Mesothelial cell of epicardium (in vitro differentiated cells): Measurements from ENCODE around the gene SLC35D3. TPM values are rescaled to one million over a fixed set of nuclear protein-coding genes. Genes with fewer than 3 reads are reported as not detected.

Experiments used
- DNase-seq, 2 experiments: peaks; one replicate each; pipeline ENCODE4 v3.0.0; 2021; ENCODE audit warnings: low spot score in 2 of 2; ENCODE audit not compliant: unreplicated experiment in 2 of 2
- H3K27ac Mint-ChIP-seq: 2 replicates; pipeline ENCODE4 v1.8.0; 2021; ENCODE audit warnings: mixed read lengths
- H3K27me3 Mint-ChIP-seq: 2 replicates; pipeline ENCODE4 v1.8.0; 2021; ENCODE audit warnings: low read depth, mixed read lengths
- H3K36me3 Mint-ChIP-seq: 2 replicates; pipeline ENCODE4 v1.8.0; 2021; ENCODE audit warnings: mixed read lengths
- H3K4me1 Mint-ChIP-seq: 2 replicates; pipeline ENCODE4 v1.8.0; 2021; ENCODE audit warnings: mixed read lengths
- H3K4me3 Mint-ChIP-seq: 2 replicates; pipeline ENCODE4 v1.8.0; 2021; ENCODE audit warnings: mild to moderate bottlenecking, moderate library complexity, mixed read lengths
- H3K9me3 Mint-ChIP-seq: 2 replicates; pipeline ENCODE4 v1.8.0; 2021; ENCODE audit warnings: mixed read lengths
- CTCF ChIP-seq: fragments of 200-600 bp; sonication (generic); IDR thresholded peaks from one replicate; pipeline ENCODE4 v1.5.0; 2021; ENCODE audit warnings: antibody characterized with exemption; ENCODE audit not compliant: unreplicated experiment
- total RNA-seq: library from RNA; stranded (reverse); gene quantifications from 3 replicates; pipeline ENCODE4 v1.2.1, GENCODE V29; 2021

Gene SLC35D3
- total RNA-seq, 1 donor from 2014 or later: not detected

GRCh38 chr6:136889271-136890193 lies 32.6 kb upstream of the SLC35D3 start:
- TF ChIP-seq CTCF: no peak
- no peak for DNase-seq
- Mint-ChIP-seq H3K27me3 (no peaks in the 10 kb centered on the region), H3K4me3 (no peak overlapping the region), H3K27ac (peak overlapping the region; percentile 44), H3K4me1 (peaks cover 38% of the 10 kb centered on the region), H3K9me3 (no peaks in the 10 kb centered on the region), H3K36me3 (peaks cover 3% of the 10 kb centered on the region)

GRCh38 chr6:136890194-136890839 lies 31.8 kb upstream of the SLC35D3 start:
- peak overlapping the region; percentile 44 for H3K27ac Mint-ChIP-seq
- peaks cover 3% of the 10 kb centered on the region for H3K36me3 Mint-ChIP-seq
- TF ChIP-seq CTCF: no peak
- peaks cover 38% of the 10 kb centered on the region for H3K4me1 Mint-ChIP-seq
- H3K4me3 Mint-ChIP-seq: peak overlapping the region; percentile 2
- H3K9me3 Mint-ChIP-seq: no peaks in the 10 kb centered on the region
- no peaks in the 10 kb centered on the region for H3K27me3 Mint-ChIP-seq
- DNase-seq: no peak

- Mint-ChIP-seq H3K9me3 (no peaks in the 10 kb centered on the region), H3K4me1 (peaks cover 45% of the 10 kb centered on the region), H3K27me3 (no peaks in the 10 kb centered on the region), H3K4me3 (no peak overlapping the region), H3K27ac (no peak overlapping the region), H3K36me3 (peaks cover 3% of the 10 kb centered on the region)
- DNase-seq: no peak
- TF ChIP-seq CTCF: no peak
Observed at GRCh38 chr6:136890986-136891385, 31.1 kb upstream of the SLC35D3 start.

GRCh38 chr6:136893187-136893586 lies 28.9 kb upstream of the SLC35D3 start:
- TF ChIP-seq CTCF: no peak
- Mint-ChIP-seq H3K9me3 (no peaks in the 10 kb centered on the region), H3K4me1 (peaks cover 37% of the 10 kb centered on the region), H3K27ac (no peak overlapping the region), H3K27me3 (no peaks in the 10 kb centered on the region), H3K4me3 (no peak overlapping the region), H3K36me3 (peaks cover 6% of the 10 kb centered on the region)
- DNase-seq: no peak

GRCh38 chr6:136895901-136896300 lies 26.2 kb upstream of the SLC35D3 start:
- Mint-ChIP-seq H3K4me3 (no peak overlapping the region), H3K9me3 (no peaks in the 10 kb centered on the region), H3K4me1 (peaks cover 10% of the 10 kb centered on the region), H3K36me3 (peaks cover 15% of the 10 kb centered on the region), H3K27me3 (no peaks in the 10 kb centered on the region), H3K27ac (no peak overlapping the region)
- TF ChIP-seq CTCF: no peak
- DNase-seq: no peak
